Kidney (tissue), 14 donors: Measurements from ENCODE around the gene LRRC4C. TPM values are rescaled to one million over a fixed set of nuclear protein-coding genes. Genes with fewer than 3 reads are reported as not detected.

Experiments
- DNase-seq, 5 donors: peaks; one replicate each; pipeline ENCODE4 v3.0.0-alpha.2; 2013 to 2020
- FAIRE-seq: peaks from 2 replicates; lab custom pipeline; 2012; peaks lifted over from hg19 to GRCh38; lab: Jason Lieb, UNC
- H3K27ac ChIP-seq, 2 donors: one replicate each; pipeline ENCODE4 v1.7.0; 2013; ENCODE audit warnings: low read depth in 2 of 2, low read length in 2 of 2, inconsistent platforms in 1 of 2
- H3K27me3 ChIP-seq: one replicate; pipeline ENCODE4 v1.7.1; 2013; ENCODE audit warnings: low read length, inconsistent platforms; ENCODE audit not compliant: control insufficient read depth, insufficient read depth
- H3K36me3 ChIP-seq, 3 donors: one replicate each; pipeline versions ENCODE4 v1.7.0 to v1.7.1; 2013; ENCODE audit warnings: low read length in 3 of 3, control low read depth in 1 of 3, inconsistent platforms in 1 of 3; ENCODE audit not compliant: insufficient read depth in 3 of 3, control insufficient read depth in 2 of 3
- H3K4me1 ChIP-seq, 3 donors: one replicate each; pipeline versions ENCODE4 v1.7.0 to v1.7.1; 2013; ENCODE audit warnings: low read length in 3 of 3, inconsistent platforms in 1 of 3, low read depth in 1 of 3; ENCODE audit not compliant: control insufficient read depth in 2 of 3, insufficient read depth in 2 of 3
- H3K4me3 ChIP-seq, 3 donors: one replicate each; pipeline versions ENCODE4 v1.7.0 to v1.8.1; 2013; ENCODE audit warnings: low read length in 3 of 3, control low read depth in 1 of 3, inconsistent platforms in 1 of 3
- H3K9ac ChIP-seq, 3 donors: one replicate each; pipeline versions ENCODE4 v1.7.0 to v1.7.1; 2013; ENCODE audit warnings: low read length in 3 of 3, control low read depth in 1 of 3, inconsistent platforms in 1 of 3
- H3K9me3 ChIP-seq, 3 donors: one replicate each; pipeline versions ENCODE4 v1.7.0 to v1.7.1; 2013; ENCODE audit warnings: low read length in 3 of 3, control low read depth in 1 of 3, inconsistent platforms in 1 of 3; ENCODE audit not compliant: control insufficient read depth in 2 of 3, insufficient read depth in 1 of 3
- CTCF ChIP-seq: IDR thresholded peaks from 3 replicates; pipeline ENCODE4 v1.5.1; 2012; ENCODE audit warnings: mild to moderate bottlenecking, moderate library complexity, borderline replicate concordance; ENCODE audit not compliant: insufficient read depth; ENCODE audit errors: extremely low read depth
- intact Hi-C: fragments of 100-400 bp; cut with DNase I; formaldehyde crosslinking; loops from one replicate; pipeline ENCODE4 v1.11.1; 2022
- polyA plus RNA-seq: library from polyadenylated mRNA; stranded (reverse); fragments of 350-450 nt; fragmentation: Illumina TruSeq; extraction: RNeasy Lipid Tissue Mini Kit (QIAGEN cat#74804); gene quantifications from one replicate; pipeline ENCODE4 v1.2.3, GENCODE V29; 2014; ENCODE audit warnings: low read depth, low replicate concordance; ENCODE audit not compliant: insufficient read depth
- total RNA-seq: library from RNA; stranded (reverse); fragmentation: NEBNext Ultra II Directional; extraction: Animal tissue kit (Norgen Biotek cat#: 25700); gene quantifications from one replicate; pipeline ENCODE4 v1.2.1, GENCODE V29; 2021
- donor health status: control.
- donor health status: control.
- donor health status: control.
- donor health status: control.
- donor health status: control.
- donor health status: DM: yes; HTN: yes; CAD: no.
- donor health status: Normal renal cell carcinoma (clear cell type).

LRRC4C gene
- total and polyA plus RNA-seq, 2 donors from 2014 or later, result 0.26 to 1.6 TPM

GRCh38 chr11:40100781-40101180 lies 1358.7 kb downstream of the LRRC4C start:
- DNase-seq (no peak), FAIRE-seq (no peak)
- Histone ChIP-seq H3K4me3 (no peak overlapping the region), H3K9me3 (peaks cover 0 to 4% (median 0%) of the 10 kb centered on the region in 3 donors), H3K4me1 (no peaks in the 10 kb centered on the region), H3K9ac (no peak overlapping the region), H3K27ac (no peak overlapping the region), H3K36me3 (no peaks in the 10 kb centered on the region), H3K27me3 (no peaks in the 10 kb centered on the region)
- intact Hi-C loops, result no loop called here
- TF ChIP-seq CTCF, result no peak

- DNase-seq, result no peak
- H3K9me3 ChIP-seq, result peaks cover 0 to 4% (median 0%) of the 10 kb centered on the region in 3 donors
- intact Hi-C loops, result no loop called here
- no peaks in the 10 kb centered on the region for H3K36me3 ChIP-seq
- H3K27me3 ChIP-seq, result no peaks in the 10 kb centered on the region
- no peak overlapping the region for H3K27ac ChIP-seq
- no peaks in the 10 kb centered on the region for H3K4me1 ChIP-seq
- H3K4me3 ChIP-seq, result no peak overlapping the region
- no peak overlapping the region for H3K9ac ChIP-seq
- no peak for TF ChIP-seq CTCF
- no peak for FAIRE-seq
These were observed 1359.3 kb downstream of the LRRC4C start for GRCh38 chr11:40100162-40100553.

- FAIRE-seq, result no peak
These were observed 1359.9 kb downstream of the LRRC4C start for GRCh38 chr11:40099426-40100161.

More at GRCh38 chr11:40099426-40100161, 1359.9 kb downstream of the LRRC4C start:
- DNase-seq, result peak in 1 of 5 donors; percentile 9
- intact Hi-C loops, result no loop called here
- Histone ChIP-seq H3K27ac (no peak overlapping the region), H3K27me3 (no peaks in the 10 kb centered on the region), H3K9ac (no peak overlapping the region), H3K4me1 (no peaks in the 10 kb centered on the region), H3K9me3 (peaks cover 0 to 4% (median 0%) of the 10 kb centered on the region in 3 donors), H3K36me3 (no peaks in the 10 kb centered on the region), H3K4me3 (no peak overlapping the region)
- no peak for TF ChIP-seq CTCF
